Neuronal stem cell (in vitro differentiated cells): ENCODE results near the gene COTL1.

ENCODE experiments used
- DNase-seq: peaks from one replicate; pipeline ENCODE4 v3.0.0-alpha.2; 2013; ENCODE audit warnings: low spot score
- H2AFZ ChIP-seq: one replicate; pipeline ENCODE4 v1.6.1; 2013; ENCODE audit warnings: mild to moderate bottlenecking, low read length, inconsistent platforms
- H2AK5ac ChIP-seq: 2 replicates; pipeline ENCODE4 v1.6.1; 2013; ENCODE audit warnings: low read depth, mild to moderate bottlenecking, inconsistent platforms, low read length, moderate library complexity, mixed read lengths
- H2BK120ac ChIP-seq: 2 replicates; pipeline ENCODE4 v1.6.1; 2013; ENCODE audit warnings: low read depth, mild to moderate bottlenecking, inconsistent platforms, low read length, moderate library complexity, mixed read lengths
- H2BK12ac ChIP-seq: one replicate; pipeline ENCODE4 v1.6.1; 2013; ENCODE audit warnings: low read length, inconsistent platforms
- H2BK15ac ChIP-seq: 2 replicates; pipeline ENCODE4 v1.6.1; 2013; ENCODE audit warnings: mild to moderate bottlenecking, low read length, inconsistent platforms, mixed read lengths
- H2BK5ac ChIP-seq: one replicate; pipeline ENCODE4 v1.6.1; 2013; ENCODE audit warnings: inconsistent platforms, mild to moderate bottlenecking, low read length, moderate library complexity
- H3K14ac ChIP-seq: one replicate; pipeline ENCODE4 v1.6.1; 2013; ENCODE audit warnings: low read length, inconsistent platforms
- H3K18ac ChIP-seq: 2 replicates; pipeline ENCODE4 v1.6.1; 2013; ENCODE audit warnings: low read length, inconsistent platforms
- H3K23ac ChIP-seq: 2 replicates; pipeline ENCODE4 v1.6.1; 2013; ENCODE audit warnings: low read depth, mild to moderate bottlenecking, mixed read lengths, low read length, inconsistent platforms; ENCODE audit not compliant: poor library complexity
- H3K27ac ChIP-seq: replicated peaks from 3 replicates; pipeline ENCODE4 v1.5.1; 2013; ENCODE audit warnings: low read length, inconsistent platforms
- H3K27me3 ChIP-seq, 3 experiments: 2 replicates each; pipeline ENCODE4 v1.6.1; 2013; ENCODE audit warnings: low read length in 3 of 3, mild to moderate bottlenecking in 2 of 3, inconsistent platforms in 1 of 3, low read depth in 1 of 3, mixed read lengths in 1 of 3, moderate library complexity in 1 of 3; ENCODE audit not compliant: control insufficient read depth in 3 of 3, insufficient read depth in 3 of 3
- H3K36me3 ChIP-seq, 2 donors: replicated peaks in 1 of 2; 2 replicates each; pipeline ENCODE4 v1.6.1; 2013; ENCODE audit warnings: low read length in 2 of 2; ENCODE audit not compliant: control insufficient read depth in 2 of 2, insufficient read depth in 2 of 2
- H3K4ac ChIP-seq: 2 replicates; pipeline ENCODE4 v1.6.1; 2013; ENCODE audit warnings: inconsistent platforms, mild to moderate bottlenecking, low read length, moderate library complexity
- H3K4me1 ChIP-seq, 2 donors: 1 replicate in 1 of 2; 2 replicates in 1 of 2; pipeline ENCODE4 v1.6.1; 2013; ENCODE audit warnings: low read length in 2 of 2, low read depth in 1 of 2; ENCODE audit not compliant: control insufficient read depth in 2 of 2, insufficient read depth in 1 of 2
- H3K4me2 ChIP-seq: one replicate; pipeline ENCODE4 v1.6.1; 2013; ENCODE audit warnings: mild to moderate bottlenecking, low read length, inconsistent platforms; ENCODE audit not compliant: insufficient read depth, poor library complexity, severe bottlenecking
- H3K4me3 ChIP-seq, 2 donors: 2 replicates each; pipeline ENCODE4 v1.5.1; 2013; ENCODE audit warnings: low read length in 2 of 2, mild to moderate bottlenecking in 2 of 2, inconsistent platforms in 1 of 2, moderate library complexity in 1 of 2
- H3K79me1 ChIP-seq: one replicate; pipeline ENCODE4 v1.6.1; 2013; ENCODE audit warnings: low read depth, mild to moderate bottlenecking, inconsistent platforms, low read length, moderate library complexity
- H3K9ac ChIP-seq: one replicate; pipeline ENCODE4 v1.6.1; 2013; ENCODE audit warnings: mild to moderate bottlenecking, low read depth, low read length, inconsistent platforms; ENCODE audit not compliant: poor library complexity
- H3K9me3 ChIP-seq, 2 donors: replicated peaks in 1 of 2; 2 replicates each; pipeline versions ENCODE3 to v1.6.1; 2013; ENCODE audit warnings: low read length in 2 of 2, mild to moderate bottlenecking in 2 of 2, inconsistent platforms in 1 of 2, low read depth in 1 of 2, mixed read lengths in 1 of 2, moderate library complexity in 1 of 2; ENCODE audit not compliant: control insufficient read depth in 2 of 2, insufficient read depth in 1 of 2
- H4K8ac ChIP-seq: one replicate; pipeline ENCODE4 v1.6.1; 2013; ENCODE audit warnings: low read depth, mild to moderate bottlenecking, inconsistent platforms, low read length, moderate library complexity
- H4K91ac ChIP-seq: one replicate; pipeline ENCODE4 v1.6.1; 2013; ENCODE audit warnings: low read length, low read depth, mild to moderate bottlenecking, inconsistent platforms; ENCODE audit not compliant: poor library complexity
- WGBS, 2 donors: extraction: QIAGEN DNeasy Blood & Tissue Kit; methylation state at CpG; one replicate each; pipeline ENCODE4 v1.1.7; 2013; ENCODE audit warnings: missing lambda C conversion rate in 2 of 2, mixed read lengths in 1 of 2; ENCODE audit not compliant: insufficient read length in 2 of 2, insufficient replicate concordance in 1 of 2; ENCODE audit errors: extremely low coverage in 2 of 2; 5-methylcytosine and 5-hydroxymethylcytosine counted together

COTL1 gene

DNA sequence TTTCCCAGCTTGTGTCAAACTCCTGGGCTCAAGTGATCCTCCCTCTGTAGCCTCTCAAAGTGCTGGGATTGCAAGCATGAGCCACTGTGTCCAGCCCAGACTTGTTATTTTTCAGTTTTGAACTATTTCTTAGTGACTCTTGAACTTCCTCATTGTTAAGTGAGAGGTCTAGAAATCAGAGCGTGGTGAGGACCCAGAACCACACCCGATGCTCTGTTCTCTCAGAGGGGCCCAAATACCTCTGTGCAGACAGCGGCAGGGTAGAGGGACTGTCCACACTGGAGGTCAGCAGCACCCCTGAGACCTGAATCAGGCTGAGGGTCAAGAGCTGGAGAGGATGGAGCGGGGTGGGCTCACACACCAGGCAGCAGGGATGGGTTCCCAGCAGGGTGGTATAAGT is 65.7 kb downstream of the COTL1 start:
- H3K36me3 ChIP-seq, result no peaks in the 10 kb centered on the region
- no peak for DNase-seq
- H2AK5ac ChIP-seq, result peak overlapping the region; percentile 53
- H3K23ac ChIP-seq, result no peak overlapping the region
- peak overlapping the region; percentile 50 for H2BK15ac ChIP-seq
- H2BK12ac ChIP-seq, result peak overlapping the region; percentile 75
- no peak overlapping the region for H2BK120ac ChIP-seq
- no peaks in the 10 kb centered on the region for H3K27me3 ChIP-seq
- H3K14ac ChIP-seq, result no peak overlapping the region
- H2BK5ac ChIP-seq, result no peak overlapping the region
- H3K4me3 ChIP-seq, result no peak overlapping the region
- no CpG with 5 or more reads among the region's 4 CpGs for WGBS, 2 donors
- peak overlapping the region; percentile 77 for H3K18ac ChIP-seq
- H2AFZ ChIP-seq, result no peak overlapping the region
- no peaks in the 10 kb centered on the region for H3K9me3 ChIP-seq
- H3K4me1 ChIP-seq, result peaks cover 28 to 57% of the 10 kb centered on the region in 2 donors
- no peaks in the 10 kb centered on the region for H3K79me1 ChIP-seq
- H4K91ac ChIP-seq, result no peak overlapping the region
- H3K4ac ChIP-seq, result no peak overlapping the region
- no peak overlapping the region for H3K9ac ChIP-seq
- H3K4me2 ChIP-seq, result no peak overlapping the region
- H4K8ac ChIP-seq, result no peak overlapping the region
- no peak overlapping the region for H3K27ac ChIP-seq

DNA sequence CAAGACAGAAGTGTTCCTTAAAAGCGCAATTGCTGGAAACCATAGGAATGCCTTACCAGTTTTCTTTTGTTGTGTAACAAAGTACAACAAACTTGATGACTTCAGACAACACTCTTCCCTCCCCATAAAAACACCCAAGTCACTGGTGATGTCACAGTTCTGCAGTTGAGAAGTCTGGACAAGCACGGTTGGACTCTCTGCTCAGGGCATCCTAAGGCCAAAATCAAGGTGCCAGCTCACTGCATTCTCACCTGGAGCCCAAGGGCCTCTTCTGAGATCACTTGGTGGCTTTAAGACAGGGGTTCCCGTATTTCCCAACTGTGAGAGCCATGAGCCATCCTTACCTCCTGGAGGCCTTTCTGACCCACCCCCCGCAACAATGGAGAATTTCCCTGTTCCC is 67.8 kb downstream of the COTL1 start:
- Histone ChIP-seq H3K9ac (no peak overlapping the region), H3K4me2 (no peak overlapping the region), H3K79me1 (no peaks in the 10 kb centered on the region)

DNA sequence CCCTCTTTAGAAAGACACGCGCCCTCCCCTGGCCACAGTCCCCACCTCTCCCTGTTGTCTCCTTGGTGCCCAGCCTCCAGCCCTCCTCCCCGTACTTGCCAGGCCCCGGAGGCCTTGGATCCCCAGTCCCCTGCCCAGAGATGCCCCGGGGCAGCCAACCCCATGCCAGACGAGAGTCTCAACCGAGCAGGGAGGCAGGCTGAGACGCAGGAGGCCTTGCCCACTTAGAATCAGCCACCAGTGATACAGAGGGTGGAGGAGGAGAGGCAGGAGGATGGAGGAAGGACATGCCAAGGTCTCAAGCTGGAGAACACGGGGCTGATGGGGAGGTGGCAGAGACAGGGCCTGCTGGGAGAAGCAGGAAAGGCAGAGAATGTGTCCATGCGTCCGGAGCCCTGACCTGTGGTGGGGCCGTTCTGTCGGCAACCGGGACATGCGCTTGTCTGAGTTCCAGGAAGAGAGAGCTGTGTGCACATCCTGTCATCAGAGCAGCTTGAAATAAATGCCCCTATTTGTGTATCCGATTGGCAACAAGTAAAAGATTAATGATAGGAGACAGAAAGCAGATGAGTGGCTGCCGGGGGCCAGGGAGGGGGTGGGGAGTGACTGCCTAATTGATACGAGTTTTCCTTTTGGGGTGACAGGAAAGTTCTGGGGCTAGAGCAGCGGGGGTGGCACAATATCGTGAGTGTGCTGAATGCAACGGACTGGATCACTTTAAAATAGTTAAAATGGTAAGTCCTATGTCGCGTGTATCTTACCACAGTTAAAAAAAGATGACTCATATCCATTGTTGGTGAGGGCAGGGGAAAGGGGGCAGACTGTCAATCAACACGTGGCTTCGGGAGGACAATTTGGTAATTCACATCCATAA is 68.7 kb downstream of the COTL1 start:
- Histone ChIP-seq H3K4me2 (no peak overlapping the region), H2BK12ac (peak overlapping the region; percentile 93), H2AFZ (peak overlapping the region; percentile 72), H3K4me3 (no peak overlapping the region), H2BK5ac (peak overlapping the region; percentile 89), H3K18ac (peak overlapping the region; percentile 96), H3K27ac (no peak overlapping the region), H3K79me1 (no peaks in the 10 kb centered on the region), H3K27me3 (no peaks in the 10 kb centered on the region), H2BK120ac (peak overlapping the region; percentile 40), H2BK15ac (peak overlapping the region; percentile 63), H4K91ac (peak overlapping the region; percentile 60), H3K4ac (no peak overlapping the region), H3K4me1 (peaks cover 32 to 52% of the 10 kb centered on the region in 2 donors), H3K14ac (no peak overlapping the region), H3K9ac (peak overlapping the region; percentile 86), H3K23ac (peak overlapping the region; percentile 82), H2AK5ac (peak overlapping the region; percentile 84), H4K8ac (no peak overlapping the region), H3K36me3 (no peaks in the 10 kb centered on the region), H3K9me3 (no peaks in the 10 kb centered on the region)
- no CpG with 5 or more reads among the region's 25 CpGs for WGBS, 2 donors
- no peak for DNase-seq

More for the DNA sequence above, 67.8 kb downstream of the COTL1 start:
- H3K9me3 ChIP-seq, result no peaks in the 10 kb centered on the region
- H3K27ac ChIP-seq, result no peak overlapping the region
- H3K14ac ChIP-seq, result no peak overlapping the region
- no peaks in the 10 kb centered on the region for H3K27me3 ChIP-seq
- H2BK120ac ChIP-seq, result no peak overlapping the region
- H2AK5ac ChIP-seq, result peak overlapping the region; percentile 12
- H2BK15ac ChIP-seq, result no peak overlapping the region
- H3K4me1 ChIP-seq, result peaks cover 28 to 51% of the 10 kb centered on the region in 2 donors
- H3K36me3 ChIP-seq, result no peaks in the 10 kb centered on the region
- H3K4me3 ChIP-seq, result no peak overlapping the region
- H4K91ac ChIP-seq, result no peak overlapping the region
- no peak overlapping the region for H2AFZ ChIP-seq
- no peak overlapping the region for H2BK5ac ChIP-seq
- no peak overlapping the region for H2BK12ac ChIP-seq
- H4K8ac ChIP-seq, result no peak overlapping the region
- DNase-seq, result no peak
- H3K23ac ChIP-seq, result no peak overlapping the region
- H3K4ac ChIP-seq, result no peak overlapping the region
- H3K18ac ChIP-seq, result peak overlapping the region; percentile 61
- no CpG with 5 or more reads among the region's 4 CpGs for WGBS, 2 donors

DNA sequence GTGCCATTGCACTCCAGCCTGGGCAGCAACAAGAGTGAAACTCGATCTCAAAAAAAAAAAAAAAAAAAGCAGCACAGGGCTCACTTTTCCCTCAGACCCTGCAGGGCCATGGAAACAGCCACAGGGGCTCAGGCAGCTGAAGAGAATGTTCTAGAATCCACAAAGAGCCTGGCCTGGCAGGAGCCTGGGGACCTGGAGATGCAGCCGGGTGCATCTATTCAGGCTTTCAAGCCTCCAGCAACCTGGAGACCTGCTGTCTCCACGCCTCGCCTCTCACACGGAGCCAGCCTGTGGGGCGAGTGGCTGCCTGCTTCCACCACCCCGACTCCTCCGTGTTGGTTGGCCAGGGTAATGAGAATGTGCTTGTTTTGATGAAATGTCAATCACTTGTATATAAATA is 69.4 kb downstream of the COTL1 start:
- WGBS, 2 donors, result no CpG with 5 or more reads among the region's 8 CpGs
- Histone ChIP-seq H2AFZ (no peak overlapping the region), H3K23ac (no peak overlapping the region), H3K27me3 (no peaks in the 10 kb centered on the region), H3K4me3 (no peak overlapping the region), H3K79me1 (no peaks in the 10 kb centered on the region), H4K8ac (no peak overlapping the region), H2BK120ac (peak overlapping the region; percentile 40), H4K91ac (no peak overlapping the region), H3K4me2 (no peak overlapping the region), H3K9ac (no peak overlapping the region), H2AK5ac (peak overlapping the region; percentile 84), H3K14ac (peak overlapping the region; percentile 72), H3K4me1 (peaks cover 32 to 54% of the 10 kb centered on the region in 2 donors), H3K36me3 (no peaks in the 10 kb centered on the region), H2BK15ac (peak overlapping the region; percentile 63), H2BK5ac (peak overlapping the region; percentile 89), H2BK12ac (peak overlapping the region; percentile 49), H3K27ac (peak overlapping the region; percentile 33), H3K18ac (peak overlapping the region; percentile 92), H3K9me3 (no peaks in the 10 kb centered on the region), H3K4ac (no peak overlapping the region)
- no peak for DNase-seq
